ENCODE data around the gene CREG2.

- TF ChIP-seq RAD21 (conservative IDR thresholded peaks at IDR 0.05): no peak
- TF ChIP-seq SMC3 (conservative IDR thresholded peaks at IDR 0.05; ENCODE audit: poor library complexity): no peak
- TF ChIP-seq CTCF (IDR thresholded peaks at IDR 0.05; ENCODE audit: poor library complexity, severe bottlenecking): no peak
Measured at GRCh38 chr2:101305035-101305434, 82.3 kb downstream of the CREG2 start.

Data from neural cell (in vitro differentiated cells).